Stimulated activated CD4-positive, alpha-beta T cell treated with anti-CD3 and anti-CD28 coated beads, Interleukin-2, amount 100 ng/mL, for 48 hours (primary cell): ENCODE data around the gene SLC51B.
"Not testable (repeated sequence)": the region's sequence is repeated elsewhere in the genome, so short reads cannot be mapped to it uniquely, and the experiment has no call there.

Experiments used
- DNase-seq, 2 donors: peaks; one replicate each; pipeline ENCODE4 v3.0.0-alpha.2; 2020

Gene SLC51B

GRCh38 chr15:65085990-65086679 lies 40.9 kb downstream of the SLC51B start:
- DNase-seq: no peak

- DNase-seq: no peak
These were observed 41.5 kb downstream of the SLC51B start for GRCh38 chr15:65086680-65087111.

- DNase-seq: no peak
These were observed 42.2 kb downstream of the SLC51B start for GRCh38 chr15:65087411-65087810.

DNA sequence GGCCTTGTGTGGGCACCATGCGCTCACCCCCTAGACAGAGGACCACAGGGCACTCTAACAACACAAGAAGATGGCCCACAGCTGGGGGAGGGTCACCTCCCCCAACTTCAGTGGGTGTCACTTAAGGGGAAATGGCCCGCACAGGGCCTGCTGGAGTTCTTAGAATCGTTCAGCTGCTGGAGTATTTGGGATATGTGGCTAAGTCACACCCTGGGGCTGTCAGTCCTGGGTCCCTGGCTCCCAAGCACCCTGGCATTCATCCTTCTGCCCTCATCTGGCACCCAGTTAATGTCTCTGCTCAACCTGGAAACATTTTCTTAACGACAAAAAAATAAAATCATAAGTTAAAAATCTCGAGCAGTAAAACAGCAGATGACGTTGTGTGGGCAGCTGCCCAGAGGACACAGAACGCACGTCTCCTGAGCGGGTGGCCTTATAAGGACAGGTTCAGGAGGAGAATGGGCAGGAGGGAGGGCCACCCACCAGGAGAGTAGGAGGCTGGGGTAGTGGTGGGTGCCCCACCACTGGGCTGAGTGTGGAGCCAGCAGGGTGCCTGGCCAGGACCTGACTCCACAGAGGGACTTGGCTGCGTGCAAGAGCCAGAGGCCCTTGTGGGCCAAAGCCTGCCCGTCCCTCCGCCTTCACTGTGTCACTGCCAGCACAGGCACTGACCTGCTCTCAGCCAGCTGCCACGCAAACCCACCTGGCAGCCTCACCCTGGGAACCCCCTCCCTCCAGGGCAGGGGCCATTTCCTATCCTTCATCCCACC lies 42.9 kb downstream of the SLC51B start:
- no peak for DNase-seq

DNA sequence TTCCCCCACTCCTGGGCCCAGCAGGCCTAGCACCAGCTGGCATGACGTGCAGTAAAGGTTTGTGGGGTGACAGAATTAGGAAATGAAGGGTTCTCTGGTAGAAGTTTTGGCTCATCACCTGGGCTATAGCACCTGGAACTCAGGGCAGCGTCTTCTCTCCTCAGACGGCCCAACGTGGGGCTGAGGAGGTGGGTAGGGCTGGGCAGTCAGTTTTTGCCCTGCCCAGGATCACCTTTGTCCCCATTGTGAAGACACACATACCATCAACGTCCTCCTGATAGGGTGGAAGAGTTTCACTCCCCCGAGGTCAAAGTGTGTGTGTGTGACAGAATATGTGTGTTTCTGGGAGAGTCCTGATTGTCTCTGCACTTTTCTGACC lies 43.4 kb downstream of the SLC51B start:
- no peak for DNase-seq

DNA sequence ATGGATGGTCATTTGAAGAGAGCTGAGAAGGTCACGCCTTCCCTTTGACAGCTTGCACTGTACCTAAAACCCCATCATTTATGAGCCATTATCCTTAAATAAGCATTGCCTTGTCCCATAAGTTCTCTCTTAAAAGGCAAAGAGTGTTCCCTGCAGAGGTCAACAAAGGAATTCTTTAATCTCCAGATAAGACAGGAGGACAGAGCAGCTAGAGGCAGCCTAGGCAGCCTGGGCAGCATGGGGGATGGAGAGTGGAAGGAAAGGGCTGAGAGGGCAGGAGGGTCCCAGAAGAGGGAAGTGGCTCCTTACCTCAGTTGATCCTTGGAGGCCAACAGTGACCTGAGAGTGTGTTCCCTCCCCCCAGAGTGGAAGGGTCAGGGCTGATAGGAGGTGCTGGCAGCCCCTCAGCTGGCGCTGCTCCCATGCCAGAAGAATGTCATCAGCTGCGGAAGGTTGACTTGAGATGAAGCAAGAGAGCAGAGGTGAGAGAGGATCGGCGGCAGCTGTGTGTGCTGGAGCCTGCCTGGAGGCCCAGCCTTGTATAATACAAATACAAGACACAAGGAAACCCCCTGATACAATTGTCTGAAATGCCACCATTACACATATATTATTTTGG lies 44.1 kb downstream of the SLC51B start:
- DNase-seq: no peak

- DNase-seq: no peak
These were observed 47.0 kb downstream of the SLC51B start for GRCh38 chr15:65091946-65092770.

GRCh38 chr15:65092911-65093792 lies 48.0 kb downstream of the SLC51B start:
- DNase-seq: no peak

DNA sequence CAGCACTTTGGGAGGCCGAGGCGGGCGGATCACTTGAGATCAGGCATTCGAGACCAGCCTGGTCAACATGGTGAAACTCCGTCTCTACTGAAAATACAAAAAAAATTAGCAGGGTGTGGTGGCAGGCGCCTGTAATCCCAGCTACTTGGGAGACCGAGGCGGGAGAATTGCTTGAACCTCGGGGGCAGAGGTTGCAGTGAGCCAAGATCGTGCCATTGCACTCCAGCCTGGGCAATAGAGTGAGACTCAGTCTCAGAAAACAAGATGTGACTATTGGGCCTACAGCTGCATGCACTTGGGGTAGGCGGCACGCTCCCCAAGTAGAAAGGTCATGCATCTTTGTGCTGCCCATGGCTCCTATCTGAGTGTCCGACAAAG lies 48.6 kb downstream of the SLC51B start:
- not testable (repeated sequence) for DNase-seq

- no peak for DNase-seq
These were observed 49.3 kb downstream of the SLC51B start for GRCh38 chr15:65094294-65094995.

DNA sequence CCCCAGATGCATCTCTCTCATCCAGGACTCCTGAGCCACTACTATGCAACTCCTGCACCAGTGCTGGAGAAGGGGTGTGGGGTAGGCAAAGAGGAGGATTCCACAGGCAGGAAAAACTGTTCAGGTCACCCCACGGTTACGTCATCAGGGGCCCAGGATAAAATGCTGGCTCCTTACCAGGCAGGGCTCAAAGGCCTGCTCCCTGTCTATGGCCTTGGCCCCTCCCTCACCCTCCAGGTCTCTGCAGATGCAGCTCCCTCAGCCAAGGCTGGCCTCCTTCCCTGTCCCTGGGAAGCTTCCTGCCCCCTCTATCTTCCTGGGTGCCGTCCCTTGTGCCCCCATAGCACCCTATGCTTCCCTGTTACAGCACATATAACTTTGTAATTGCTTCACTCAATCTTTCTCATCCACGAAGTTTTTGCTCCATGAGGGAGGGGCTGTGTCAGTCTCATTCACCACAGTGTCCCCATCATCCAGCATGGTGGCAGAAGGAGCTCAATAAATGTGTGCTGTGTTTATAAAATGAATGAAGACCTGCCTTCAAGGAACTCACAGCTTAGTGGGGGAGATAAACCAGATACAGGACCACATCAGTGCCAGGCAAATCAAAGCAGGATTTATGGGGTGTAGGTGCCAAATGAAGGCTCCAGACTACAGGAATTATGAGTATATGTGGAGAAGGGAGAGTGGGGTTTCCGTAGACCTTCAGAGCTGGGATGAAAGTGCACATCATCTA lies 50.0 kb downstream of the SLC51B start:
- DNase-seq: no peak

DNA sequence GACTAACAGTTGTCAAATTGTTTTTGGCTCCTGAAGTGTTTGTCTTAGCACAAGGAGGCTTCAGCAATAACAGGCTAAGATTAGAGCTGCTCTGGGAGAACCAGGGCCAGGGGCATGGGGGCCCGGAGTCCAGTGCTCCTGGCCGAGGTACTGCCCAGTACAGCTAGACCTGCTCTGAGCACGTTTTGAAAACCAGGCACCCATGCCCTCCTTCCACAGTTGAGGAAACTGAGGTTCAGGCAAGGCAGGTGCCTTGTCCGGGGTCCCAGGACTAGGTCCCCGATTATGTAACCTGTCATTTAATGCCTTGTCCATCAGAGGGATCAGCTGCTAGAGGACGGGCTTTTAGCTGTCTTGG lies 50.5 kb downstream of the SLC51B start:
- no peak for DNase-seq

DNA sequence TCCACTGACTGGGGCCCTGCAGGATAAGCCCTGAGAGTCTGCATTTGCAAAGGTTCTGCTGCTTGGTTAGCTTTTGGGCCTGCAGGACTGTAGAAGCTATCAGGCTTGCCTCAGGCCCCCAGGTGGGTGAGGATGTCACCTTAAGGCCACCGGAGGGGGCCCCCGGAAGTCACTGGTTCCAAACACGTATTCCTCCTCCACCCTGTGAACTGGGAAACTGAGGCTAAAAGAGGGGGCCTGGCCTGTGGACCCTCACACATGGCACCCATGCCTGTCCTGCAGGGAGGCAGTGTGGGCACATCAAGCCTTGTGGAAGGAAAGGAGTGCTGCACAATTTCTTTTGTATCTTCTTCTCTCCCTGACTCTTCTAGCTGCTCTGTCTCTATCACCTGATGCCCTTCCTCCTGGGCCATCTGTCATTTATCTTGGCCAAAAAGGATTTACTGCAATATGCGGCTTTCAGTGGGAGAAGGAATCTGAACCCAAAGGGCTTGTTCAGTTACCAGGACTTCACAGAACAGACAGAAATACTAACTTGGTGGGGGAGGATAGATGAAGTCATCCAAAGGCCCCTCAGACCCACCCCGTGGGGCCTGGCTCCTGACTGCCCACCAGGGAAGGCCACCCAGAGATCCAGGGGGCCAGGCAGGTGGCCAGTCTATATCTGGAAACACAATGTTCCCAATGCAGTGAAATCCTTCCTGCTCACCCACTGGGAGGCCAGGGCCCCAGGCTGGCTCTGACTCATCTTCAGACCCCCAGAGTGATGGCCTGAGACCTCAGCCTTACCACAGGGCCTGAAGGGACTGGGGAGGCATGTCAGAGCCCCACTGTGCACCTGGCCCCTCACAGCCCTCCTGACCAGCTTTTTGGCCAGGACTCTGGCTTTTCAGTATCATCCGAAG lies 51.5 kb downstream of the SLC51B start:
- no peak for DNase-seq

GRCh38 chr15:65097651-65098263 lies 52.6 kb downstream of the SLC51B start:
- DNase-seq: no peak

DNA sequence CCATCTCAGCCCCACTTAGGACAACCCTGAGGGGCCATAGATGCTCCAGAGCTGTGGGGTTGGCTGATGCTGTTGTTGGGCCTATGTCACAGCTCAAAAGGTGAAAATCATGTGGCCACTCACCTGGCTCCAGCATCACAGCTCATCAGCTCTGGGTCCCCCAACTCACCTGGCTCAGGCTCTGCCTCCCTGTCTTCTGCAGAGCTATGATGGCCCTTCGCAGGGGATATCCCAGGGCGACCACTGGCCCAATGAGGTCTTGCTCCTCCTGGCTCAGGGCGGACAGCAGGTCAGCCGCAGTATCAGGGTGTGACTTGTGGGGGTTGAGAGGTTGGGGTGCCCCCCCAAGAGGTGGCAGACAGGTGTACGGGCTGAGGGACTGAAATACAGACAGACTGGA lies 54.1 kb downstream of the SLC51B start:
- DNase-seq: no peak

- DNase-seq: not testable (repeated sequence)
These were observed 54.6 kb downstream of the SLC51B start for GRCh38 chr15:65099801-65100200.

- DNase-seq: no peak
These were observed 55.3 kb downstream of the SLC51B start for GRCh38 chr15:65100442-65100841.

DNA sequence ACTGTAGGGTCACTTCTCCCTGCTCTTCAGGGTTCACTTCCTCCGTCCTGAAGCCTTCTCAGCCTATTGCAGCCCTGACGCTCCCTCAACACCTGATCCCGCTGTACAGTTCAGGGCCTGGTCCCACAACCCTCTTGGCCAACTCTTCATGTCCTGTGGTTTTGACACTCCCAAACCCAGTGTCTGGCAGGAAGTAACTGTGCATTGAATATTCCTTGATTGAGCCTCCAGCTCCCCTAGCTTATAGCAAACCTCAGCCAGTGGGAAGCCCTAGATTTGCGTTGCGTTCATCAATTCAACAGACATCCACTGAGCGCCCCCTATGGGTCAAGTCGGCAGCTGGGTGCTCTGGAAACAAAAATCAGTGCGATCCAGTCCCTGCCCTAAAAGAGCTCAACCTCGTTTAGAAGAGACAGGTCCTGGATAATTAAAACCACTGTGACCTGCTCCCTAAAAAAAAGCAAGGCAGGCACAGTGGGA lies 56.3 kb downstream of the SLC51B start:
- DNase-seq: peak; percentile 64 to 66
